ENCODE results near the gene C9orf72. TPM values are rescaled to one million over a fixed set of nuclear protein-coding genes. Genes with fewer than 3 reads are reported as not detected.

The C9orf72 gene
- total and polyA plus RNA-seq, 2 of the 4 experiments (the other 2 are of a cell fraction) = 2.0 to 3.4 TPM

GRCh38 chr9:27602954-27603353 is 29.7 kb upstream of the C9orf72 start:
- ChIA-PET POLR2A (ENCODE audit: unreplicated experiment) (no interaction called here), CTCF (no interaction called here)
- in situ Hi-C loops (cut with MboI; ENCODE audit: low sequenced_read_pairs) (no loop called here), intact Hi-C loops (cut with micrococcal nuclease) (no loop called here), dilution Hi-C loops (cut with HindIII; ENCODE audit: low sequenced_read_pairs, unreplicated experiment) (no loop called here)
- DNase-seq = no peak
- H2AFZ ChIP-seq (replicated peaks; ENCODE audit: low read length, poor library complexity) = no peak overlapping the region
- no peaks in the 10 kb centered on the region for H3K9me1 ChIP-seq (ENCODE audit: insufficient read depth, low read length)
- H4K91ac ChIP-seq (ENCODE audit: insufficient read depth, low read depth, low read length) = no peak overlapping the region
- no peak overlapping the region for H2BK5ac ChIP-seq (ENCODE audit: low read depth, low read length, poor library complexity, severe bottlenecking)
- no peak overlapping the region for H3K27ac ChIP-seq (ENCODE audit: insufficient read depth, low read length)
- no peak overlapping the region for H3K18ac ChIP-seq (ENCODE audit: low read depth, low read length)
- H4K20me1 ChIP-seq (ENCODE audit: insufficient read depth, low read length) = no peaks in the 10 kb centered on the region
- no peaks in the 10 kb centered on the region for H3K36me3 ChIP-seq (ENCODE audit: control insufficient read depth, insufficient read depth, low read length)
- no peak for ATAC-seq (ENCODE audit: low read depth)
- no peak overlapping the region for H2BK20ac ChIP-seq (ENCODE audit: low read depth, low read length)
- H2AK5ac ChIP-seq (ENCODE audit: low read depth, low read length) = no peak overlapping the region
- H2BK15ac ChIP-seq (ENCODE audit: low read depth, low read length) = no peak overlapping the region
- no peaks in the 10 kb centered on the region for H3K9me3 ChIP-seq (ENCODE audit: control insufficient read depth, insufficient read depth, low read length)
- no peak overlapping the region for H3K14ac ChIP-seq (replicated peaks; ENCODE audit: low read depth, low read length)
- no CpG with 5 or more reads among the region's 4 CpGs for WGBS, 2 experiments (ENCODE audit: extremely low coverage in 2 of 2, insufficient read length in 1 of 2)
- TF ChIP-seq SMC3 (IDR thresholded peaks at IDR 0.05; ENCODE audit: low read depth, low read length) (no peak), CTCF (conservative IDR thresholded peaks at IDR 0.05; ENCODE audit: low read depth, low read length) (no peak), MXI1 (IDR thresholded peaks at IDR 0.05; ENCODE audit: borderline replicate concordance, low read depth, low read length) (no peak), CHD1 (IDR thresholded peaks at IDR 0.05; ENCODE audit: low read depth, low read length) (no peak), NFE2L2 (IDR thresholded peaks at IDR 0.05; ENCODE audit: low read depth, low read length) (no peak), BHLHE40 (IDR thresholded peaks at IDR 0.05; ENCODE audit: low read depth, low read length) (no peak), MAFK (IDR thresholded peaks at IDR 0.05; ENCODE audit: low read depth, low read length) (no peak), MAZ (IDR thresholded peaks at IDR 0.05; ENCODE audit: borderline replicate concordance, low read depth, low read length) (no peak), RCOR1 (IDR thresholded peaks at IDR 0.05; ENCODE audit: insufficient replicate concordance, low read length) (no peak), ELK1 (IDR thresholded peaks at IDR 0.05; ENCODE audit: borderline replicate concordance, low read depth, low read length) (no peak), RFX5 (IDR thresholded peaks at IDR 0.05; ENCODE audit: low read depth, low read length) (no peak), RAD21 (IDR thresholded peaks at IDR 0.05; ENCODE audit: low read length) (no peak), USF2 (IDR thresholded peaks at IDR 0.05; ENCODE audit: low read depth, low read length) (no peak)
- H4K8ac ChIP-seq (ENCODE audit: low read depth in 2 of 2, low read length in 2 of 2) = no peak overlapping the region
- no peak overlapping the region for H3K23ac ChIP-seq (ENCODE audit: low read depth, low read length)
- no peak overlapping the region for H3K4ac ChIP-seq (ENCODE audit: low read depth, low read length)
- H4K5ac ChIP-seq (ENCODE audit: low read depth, low read length) = no peak overlapping the region
- no peak overlapping the region for H3K56ac ChIP-seq (ENCODE audit: extremely low read depth, insufficient read depth, low read length)
- no TSS peak for BruUV-seq (replicated peaks)
- no peak overlapping the region for H2AK9ac ChIP-seq (replicated peaks; ENCODE audit: low read depth, low read length, poor library complexity)
- no peaks in the 10 kb centered on the region for H3K4me1 ChIP-seq (ENCODE audit: control insufficient read depth, insufficient read depth, low read length)
- no peak overlapping the region for H2BK120ac ChIP-seq (ENCODE audit: low read depth, low read length)
- no peaks in the 10 kb centered on the region for H3K79me1 ChIP-seq (ENCODE audit: low read depth in 1 of 2, low read length in 2 of 2)
- no peak overlapping the region for H3K4me3 ChIP-seq (ENCODE audit: insufficient read depth, low read depth, low read length)
- H3K4me2 ChIP-seq (ENCODE audit: low read depth, low read length) = no peak overlapping the region
- no peaks in the 10 kb centered on the region for H3K27me3 ChIP-seq (ENCODE audit: control insufficient read depth, insufficient read depth, low read length)
- no peak overlapping the region for H3K9ac ChIP-seq (ENCODE audit: low read depth, low read length)
